SU-DHL-6 (cell line): ENCODE results near the gene PLXND1.

ENCODE experiments used
- H2AFZ ChIP-seq: fragments of 200-600 bp; sonication (generic); 2 replicates; pipeline ENCODE4 v1.6.1; 2014; ENCODE audit warnings: low read depth, mild to moderate bottlenecking, moderate library complexity, mixed read lengths, antibody characterized with exemption, low read length; ENCODE audit not compliant: severe bottlenecking
- H3F3A ChIP-seq: fragments of 200-600 bp; shearing (Covaris generic); 2 replicates; pipeline ENCODE4 v1.6.0; 2016; ENCODE audit warnings: antibody characterized with exemption, mild to moderate bottlenecking; ENCODE audit not compliant: insufficient read depth
- H3K27ac ChIP-seq: fragments of 200-600 bp; sonication (generic); 2 replicates; pipeline ENCODE4 v1.5.1; 2016; ENCODE audit warnings: low read depth, mild to moderate bottlenecking, low read length, moderate library complexity, mixed read lengths
- H3K27me3 ChIP-seq: fragments of 200-600 bp; sonication (generic), shearing (Covaris generic); 2 replicates; pipeline ENCODE4 v1.6.0; 2014; ENCODE audit warnings: mild to moderate bottlenecking, low read length
- H3K36me3 ChIP-seq: fragments of 200-600 bp; sonication (generic); 2 replicates; pipeline ENCODE4 v1.6.1; 2014; ENCODE audit warnings: mild to moderate bottlenecking, low read length, mixed read lengths
- H3K4me2 ChIP-seq: fragments of 300-600, 200-600 bp; shearing (Covaris generic), sonication (generic); 2 replicates; pipeline ENCODE4 v1.6.0; 2014; ENCODE audit warnings: low read length, low read depth, mild to moderate bottlenecking; ENCODE audit not compliant: poor library complexity, severe bottlenecking
- H3K4me3 ChIP-seq: fragments of 200-600 bp; sonication (generic); 2 replicates; pipeline ENCODE4 v1.5.1; 2014; ENCODE audit warnings: antibody characterized with exemption, low read length, mild to moderate bottlenecking, mixed read lengths; ENCODE audit not compliant: insufficient read depth, poor library complexity, severe bottlenecking
- H3K79me2 ChIP-seq: fragments of 200-600 bp; sonication (generic); 2 replicates; pipeline ENCODE4 v1.6.1; 2014; ENCODE audit warnings: mild to moderate bottlenecking, low read length, moderate library complexity; ENCODE audit not compliant: insufficient read depth
- H3K9ac ChIP-seq: fragments of 200-600 bp; sonication (generic); 2 replicates; pipeline ENCODE4 v1.7.0; 2014; ENCODE audit warnings: mild to moderate bottlenecking, low read length
- H3K9me2 ChIP-seq: fragments of 200-600 bp; sonication (generic); replicated peaks from 2 replicates; pipeline ENCODE4 v1.6.1; 2014; ENCODE audit warnings: low read length; ENCODE audit not compliant: insufficient read depth
- H3K9me3 ChIP-seq: fragments of 200-600 bp; sonication (generic); 2 replicates; pipeline ENCODE4 v1.6.1; 2014; ENCODE audit warnings: low read length, mixed read lengths; ENCODE audit not compliant: insufficient read depth
- H4K20me1 ChIP-seq: fragments of 200-600 bp; sonication (generic); 2 replicates; pipeline ENCODE4 v1.6.1; 2014; ENCODE audit warnings: low read depth, mild to moderate bottlenecking, antibody characterized with exemption, low read length, moderate library complexity, mixed read lengths
- EZH2phosphoT487 ChIP-seq: fragments of 200-600 bp; sonication (generic), shearing (Covaris generic); conservative IDR thresholded peaks from 2 replicates; pipeline ENCODE4 v1.6.1; 2018; ENCODE audit warnings: mild to moderate bottlenecking, antibody characterized with exemption, low read length, moderate library complexity, mixed read lengths
- TF ChIP-seq, protein P1 (sequence below): fragments of 200-600 bp; sonication (generic); IDR thresholded peaks from one replicate; pipeline ENCODE4 v1.5.1; 2017; ENCODE audit warnings: antibody characterized with exemption, mild to moderate bottlenecking, low read length, moderate library complexity; ENCODE audit not compliant: insufficient read depth, poor library complexity, severe bottlenecking

Gene PLXND1

DNA sequence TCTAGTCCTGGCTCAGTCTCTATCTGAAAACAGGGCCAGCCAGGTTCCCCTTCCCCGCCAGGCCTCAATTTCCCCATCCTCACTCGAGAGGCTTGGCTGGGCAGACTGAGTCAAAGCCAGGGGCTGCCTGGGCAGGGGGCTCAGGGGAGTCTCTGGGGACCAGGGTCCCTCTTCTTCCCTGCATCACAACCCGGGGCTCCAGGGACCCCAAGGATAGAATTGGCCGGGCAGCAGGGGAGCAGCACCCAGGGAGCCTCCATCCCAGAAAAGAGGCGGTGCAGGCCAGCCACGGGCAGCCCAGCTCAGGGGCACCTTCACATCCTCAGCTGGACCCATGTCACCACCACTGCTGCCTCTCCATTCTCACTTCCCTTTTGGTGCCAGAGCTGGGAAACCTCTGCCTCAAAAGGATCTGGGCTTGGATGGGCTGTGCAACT, 13.3 kb upstream of the PLXND1 start:
- Histone ChIP-seq H2AFZ (no peak overlapping the region), H3K79me2 (no peaks in the 10 kb centered on the region), H3K4me2 (no peak overlapping the region), H3K9me3 (no peaks in the 10 kb centered on the region), H3K9ac (no peak overlapping the region), H3K27ac (no peak overlapping the region), H3K4me3 (no peak overlapping the region), H3K27me3 (no peaks in the 10 kb centered on the region), H3K9me2 (no peaks in the 10 kb centered on the region), H3F3A (no peaks in the 10 kb centered on the region), H3K36me3 (no peaks in the 10 kb centered on the region), H4K20me1 (no peaks in the 10 kb centered on the region)
- TF ChIP-seq, protein P1, sequence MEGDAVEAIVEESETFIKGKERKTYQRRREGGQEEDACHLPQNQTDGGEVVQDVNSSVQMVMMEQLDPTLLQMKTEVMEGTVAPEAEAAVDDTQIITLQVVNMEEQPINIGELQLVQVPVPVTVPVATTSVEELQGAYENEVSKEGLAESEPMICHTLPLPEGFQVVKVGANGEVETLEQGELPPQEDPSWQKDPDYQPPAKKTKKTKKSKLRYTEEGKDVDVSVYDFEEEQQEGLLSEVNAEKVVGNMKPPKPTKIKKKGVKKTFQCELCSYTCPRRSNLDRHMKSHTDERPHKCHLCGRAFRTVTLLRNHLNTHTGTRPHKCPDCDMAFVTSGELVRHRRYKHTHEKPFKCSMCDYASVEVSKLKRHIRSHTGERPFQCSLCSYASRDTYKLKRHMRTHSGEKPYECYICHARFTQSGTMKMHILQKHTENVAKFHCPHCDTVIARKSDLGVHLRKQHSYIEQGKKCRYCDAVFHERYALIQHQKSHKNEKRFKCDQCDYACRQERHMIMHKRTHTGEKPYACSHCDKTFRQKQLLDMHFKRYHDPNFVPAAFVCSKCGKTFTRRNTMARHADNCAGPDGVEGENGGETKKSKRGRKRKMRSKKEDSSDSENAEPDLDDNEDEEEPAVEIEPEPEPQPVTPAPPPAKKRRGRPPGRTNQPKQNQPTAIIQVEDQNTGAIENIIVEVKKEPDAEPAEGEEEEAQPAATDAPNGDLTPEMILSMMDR: no peak
- TF ChIP-seq EZH2phosphoT487: no peak

DNA sequence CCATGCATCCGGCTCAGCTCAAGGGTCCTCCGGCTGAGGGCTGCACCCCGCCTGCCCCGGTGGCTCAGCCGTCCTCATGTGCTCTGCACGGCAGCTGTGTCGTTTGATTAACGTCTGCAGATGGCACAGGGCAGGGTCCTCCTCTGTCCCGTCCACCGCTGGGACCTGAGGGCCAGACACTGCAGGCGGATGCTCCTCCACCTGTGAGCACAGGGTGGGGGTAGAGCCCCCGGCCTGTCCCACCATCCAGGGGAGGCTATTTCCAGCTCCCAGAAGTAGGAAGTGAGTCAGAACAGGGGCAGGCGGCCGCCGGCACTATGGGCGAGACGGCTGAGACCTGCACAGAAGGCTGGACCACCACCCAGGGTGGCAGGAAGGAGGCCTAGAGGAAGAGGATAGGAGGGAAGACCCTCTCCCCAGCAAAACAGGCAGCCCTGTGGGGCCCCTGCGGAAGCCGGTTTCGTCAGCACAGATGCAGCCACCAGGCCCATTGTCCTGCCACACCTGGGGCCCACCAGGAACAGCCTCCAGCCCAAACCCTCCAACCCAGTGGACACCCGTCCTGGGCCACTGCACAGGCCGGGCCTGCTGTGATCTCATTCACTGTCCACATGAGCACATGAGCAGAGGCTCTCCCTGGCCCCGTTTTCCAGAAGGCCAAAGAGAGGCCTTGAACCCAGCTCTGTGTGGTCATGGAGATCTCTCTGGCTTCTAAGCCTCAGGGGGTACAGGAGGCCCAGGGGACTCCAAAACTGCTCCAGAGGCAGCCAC, 12.6 kb upstream of the PLXND1 start:
- H3K27ac ChIP-seq: no peak overlapping the region
- no peak overlapping the region for H3K4me3 ChIP-seq
- no peaks in the 10 kb centered on the region for H3F3A ChIP-seq
- H4K20me1 ChIP-seq: no peaks in the 10 kb centered on the region
- no peak overlapping the region for H2AFZ ChIP-seq
- H3K9me3 ChIP-seq: no peaks in the 10 kb centered on the region
- TF ChIP-seq, protein P1: no peak
- TF ChIP-seq EZH2phosphoT487: no peak
- H3K36me3 ChIP-seq: no peaks in the 10 kb centered on the region
- no peak overlapping the region for H3K4me2 ChIP-seq
- no peaks in the 10 kb centered on the region for H3K79me2 ChIP-seq
- no peaks in the 10 kb centered on the region for H3K9me2 ChIP-seq
- no peak overlapping the region for H3K9ac ChIP-seq
- no peaks in the 10 kb centered on the region for H3K27me3 ChIP-seq

DNA sequence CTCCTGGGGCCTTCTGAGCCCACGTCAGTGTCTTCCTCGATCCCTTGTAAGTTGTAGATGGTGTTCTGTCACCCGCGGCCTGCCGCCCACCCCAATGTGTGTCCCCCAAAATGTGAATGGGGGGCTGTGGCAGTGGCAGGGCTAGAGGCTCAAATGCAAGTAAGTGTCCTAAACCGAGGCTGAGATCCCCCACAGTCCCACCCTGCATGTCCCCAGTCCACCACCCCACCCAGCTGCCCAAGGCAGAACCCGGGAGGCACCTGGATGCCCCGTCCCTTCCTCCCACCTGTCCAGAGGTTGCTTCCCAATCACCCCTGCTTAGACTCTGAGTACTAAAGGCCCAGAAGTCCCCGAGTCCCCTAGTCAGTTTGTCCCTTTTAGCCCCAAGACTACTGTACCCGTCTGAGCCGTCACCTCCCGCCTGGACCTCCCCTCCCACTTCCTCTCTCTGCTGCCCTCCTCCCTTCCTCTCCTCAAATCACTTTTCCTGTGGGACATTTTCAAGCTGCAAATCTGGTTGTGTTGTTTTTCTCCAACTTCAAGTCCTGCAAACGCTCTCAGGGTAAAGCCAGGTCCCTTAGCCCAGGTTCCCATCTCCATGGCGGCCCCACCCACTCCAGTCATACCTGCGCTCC, 11.8 kb upstream of the PLXND1 start:
- no peak overlapping the region for H3K9ac ChIP-seq
- no peaks in the 10 kb centered on the region for H3F3A ChIP-seq
- no peak overlapping the region for H3K4me3 ChIP-seq
- H3K27me3 ChIP-seq: no peaks in the 10 kb centered on the region
- no peak overlapping the region for H3K27ac ChIP-seq
- no peaks in the 10 kb centered on the region for H3K79me2 ChIP-seq
- no peaks in the 10 kb centered on the region for H3K36me3 ChIP-seq
- no peak overlapping the region for H3K4me2 ChIP-seq
- TF ChIP-seq, protein P1: no peak
- TF ChIP-seq EZH2phosphoT487: no peak
- H4K20me1 ChIP-seq: no peaks in the 10 kb centered on the region
- no peaks in the 10 kb centered on the region for H3K9me3 ChIP-seq
- H3K9me2 ChIP-seq: no peaks in the 10 kb centered on the region
- no peak overlapping the region for H2AFZ ChIP-seq
